GM18861 (cell line): ENCODE results near the gene FRMD3.
"Not testable (repeated sequence)": the region's sequence is repeated elsewhere in the genome, so short reads cannot be mapped to it uniquely, and the experiment has no call there.

Source experiments
- ATAC-seq: cut with Tn5 transposase; IDR thresholded peaks from one replicate; pipeline ENCODE4 v1.9.1; 2021; ENCODE audit not compliant: unreplicated experiment

FRMD3 gene

GRCh38 chr9:83401328-83401900 lies 136.8 kb downstream of the FRMD3 start:
- ATAC-seq, result no peak

- no peak for ATAC-seq
Observed at GRCh38 chr9:83396813-83397212, 141.4 kb downstream of the FRMD3 start.

- no peak for ATAC-seq
Observed at GRCh38 chr9:83396342-83396741, 141.9 kb downstream of the FRMD3 start.

- ATAC-seq, result no peak
Observed at GRCh38 chr9:83392228-83392627, 146.0 kb downstream of the FRMD3 start.

GRCh38 chr9:83388346-83388745 lies 149.9 kb downstream of the FRMD3 start:
- ATAC-seq, result no peak

GRCh38 chr9:83387401-83388185 lies 150.6 kb downstream of the FRMD3 start:
- ATAC-seq, result no peak

- ATAC-seq, result no peak
Observed at GRCh38 chr9:83385317-83385716, 152.9 kb downstream of the FRMD3 start.

GRCh38 chr9:83384214-83384613 lies 154.0 kb downstream of the FRMD3 start:
- no peak for ATAC-seq

- ATAC-seq, result no peak
Observed at GRCh38 chr9:83383034-83383433, 155.2 kb downstream of the FRMD3 start.

- ATAC-seq, result no peak
Observed at GRCh38 chr9:83382421-83382820, 155.8 kb downstream of the FRMD3 start.

GRCh38 chr9:83379045-83379444 lies 159.2 kb downstream of the FRMD3 start:
- ATAC-seq, result no peak

GRCh38 chr9:83372957-83373356 lies 165.2 kb downstream of the FRMD3 start:
- no peak for ATAC-seq

GRCh38 chr9:83367326-83367725 lies 170.9 kb downstream of the FRMD3 start:
- ATAC-seq, result no peak

- ATAC-seq, result no peak
Observed at GRCh38 chr9:83362341-83362995, 175.7 kb downstream of the FRMD3 start.

GRCh38 chr9:83359039-83359438 lies 179.2 kb downstream of the FRMD3 start:
- no peak for ATAC-seq

- ATAC-seq, result not testable (repeated sequence)
Observed at GRCh38 chr9:83358493-83358892, 179.7 kb downstream of the FRMD3 start.

GRCh38 chr9:83355729-83356151 lies 182.5 kb downstream of the FRMD3 start:
- no peak for ATAC-seq

- ATAC-seq, result no peak
Observed at GRCh38 chr9:83355024-83355444, 183.2 kb downstream of the FRMD3 start.

GRCh38 chr9:83349031-83349430 lies 189.2 kb downstream of the FRMD3 start:
- no peak for ATAC-seq

- ATAC-seq, result no peak
Observed at GRCh38 chr9:83346655-83347420, 191.4 kb downstream of the FRMD3 start.

GRCh38 chr9:83343366-83343999 lies 194.7 kb downstream of the FRMD3 start:
- no peak for ATAC-seq
